Activated CD4-positive, alpha-beta T cell treated with anti-CD3 and anti-CD28 coated beads, Interleukin-2, amount 10 ng/mL, durations not matched to agents 24 days and 14 days (primary cell): Measurements from ENCODE around the gene PPP1R18. TPM values are rescaled to one million over a fixed set of nuclear protein-coding genes. Genes with fewer than 3 reads are reported as not detected.
"Not testable (repeated sequence)": the region's sequence is repeated elsewhere in the genome, so short reads cannot be mapped to it uniquely, and the experiment has no call there.

Experiments used
- DNase-seq: peaks from one replicate; pipeline ENCODE4 v3.0.0; 2022
- H3K27ac Mint-ChIP-seq: one replicate; pipeline ENCODE4 v1.8.0; 2022; ENCODE audit warnings: mild to moderate bottlenecking, mixed read lengths
- H3K27me3 Mint-ChIP-seq: one replicate; pipeline ENCODE4 v1.8.0; 2022; ENCODE audit warnings: mixed read lengths
- H3K36me3 Mint-ChIP-seq: one replicate; pipeline ENCODE4 v1.8.0; 2022; ENCODE audit warnings: low read depth, mild to moderate bottlenecking, mixed read lengths
- H3K4me1 Mint-ChIP-seq: one replicate; pipeline ENCODE4 v1.8.0; 2021; ENCODE audit warnings: mixed read lengths
- H3K4me3 Mint-ChIP-seq: one replicate; pipeline ENCODE4 v1.8.0; 2022; ENCODE audit warnings: mild to moderate bottlenecking, moderate library complexity, mixed read lengths
- H3K9me3 Mint-ChIP-seq: one replicate; pipeline ENCODE4 v1.8.0; 2021; ENCODE audit warnings: mixed read lengths
- intact Hi-C: fragments of 100-400 bp; cut with micrococcal nuclease; formaldehyde crosslinking; loops from one replicate; pipeline ENCODE4 v1.15.1; 2023
- total RNA-seq: library from RNA; stranded (reverse); gene quantifications from 2 replicates; pipeline ENCODE4 v1.2.3, GENCODE V29; 2022

The PPP1R18 gene
- total RNA-seq, 1 donor from 2014 or later: 169 TPM

DNA sequence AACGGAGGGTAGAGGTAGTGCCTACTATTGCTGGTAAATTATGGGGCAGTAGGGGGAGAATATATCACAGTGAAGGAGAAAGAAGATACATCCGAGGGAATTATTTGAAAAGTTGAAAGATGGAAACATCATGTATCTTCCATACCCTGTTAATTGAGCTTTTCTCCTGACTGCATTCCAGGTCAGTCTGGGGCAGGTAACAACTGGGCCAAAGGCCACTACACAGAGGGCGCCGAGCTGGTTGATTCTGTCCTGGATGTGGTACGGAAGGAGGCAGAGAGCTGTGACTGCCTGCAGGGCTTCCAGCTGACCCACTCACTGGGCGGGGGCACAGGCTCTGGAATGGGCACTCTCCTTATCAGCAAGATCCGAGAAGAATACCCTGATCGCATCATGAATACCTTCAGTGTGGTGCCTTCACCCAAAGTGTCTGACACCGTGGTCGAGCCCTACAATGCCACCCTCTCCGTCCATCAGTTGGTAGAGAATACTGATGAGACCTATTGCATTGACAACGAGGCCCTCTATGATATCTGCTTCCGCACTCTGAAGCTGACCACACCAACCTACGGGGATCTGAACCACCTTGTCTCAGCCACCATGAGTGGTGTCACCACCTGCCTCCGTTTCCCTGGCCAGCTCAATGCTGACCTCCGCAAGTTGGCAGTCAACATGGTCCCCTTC lies 36.9 kb upstream of the PPP1R18 start:
- Mint-ChIP-seq H3K36me3 (peaks cover 71% of the 10 kb centered on the region), H3K4me3 (peak overlapping the region; percentile 95), H3K4me1 (peaks cover 44% of the 10 kb centered on the region), H3K27ac (peak overlapping the region; percentile 97)
- intact Hi-C loops: loop anchor here (10.0 kb wide), 1 partner anchor 362 kb away; no protein-coding TSS in a partner anchor
- H3K27me3 Mint-ChIP-seq, H3K9me3 Mint-ChIP-seq, DNase-seq: not testable (repeated sequence)

- Mint-ChIP-seq H3K27ac (peak overlapping the region; percentile 97), H3K4me1 (peaks cover 43% of the 10 kb centered on the region)
- intact Hi-C loops: loop anchor here (1.0 to 10.0 kb wide), 3 partner anchors 9 to 362 kb away; no protein-coding TSS in a partner anchor
Measured at GRCh38 chr6:30722280-30723112, 36.1 kb upstream of the PPP1R18 start.

DNA sequence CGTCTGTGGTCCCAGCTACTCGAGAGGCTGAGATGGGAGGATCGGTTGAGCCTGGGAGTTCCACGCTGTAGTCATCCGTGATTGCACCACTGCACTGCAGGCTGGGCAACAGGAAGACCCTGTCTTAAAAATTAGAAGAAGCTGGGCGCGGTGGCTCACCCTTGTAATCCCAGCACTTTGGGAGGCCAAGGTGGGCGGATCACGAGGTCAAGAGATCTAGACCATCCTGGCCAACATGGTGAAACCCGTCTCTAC lies 35.5 kb upstream of the PPP1R18 start:
- H3K9me3 Mint-ChIP-seq, H3K27me3 Mint-ChIP-seq: not testable (repeated sequence)
- peak overlapping the region; percentile 95 for H3K4me3 Mint-ChIP-seq
- peaks cover 61% of the 10 kb centered on the region for H3K36me3 Mint-ChIP-seq
- intact Hi-C loops: loop anchor here (1.0 to 10.0 kb wide), 3 partner anchors 9 to 363 kb away; no protein-coding TSS in a partner anchor
- peaks cover 44% of the 10 kb centered on the region for H3K4me1 Mint-ChIP-seq
- peak overlapping the region; percentile 97 for H3K27ac Mint-ChIP-seq
- DNase-seq: peak; percentile 75

More at GRCh38 chr6:30722280-30723112, 36.1 kb upstream of the PPP1R18 start:
- peak overlapping the region; percentile 95 for H3K4me3 Mint-ChIP-seq
- H3K9me3 Mint-ChIP-seq: no peaks in the 10 kb centered on the region
- peaks cover 63% of the 10 kb centered on the region for H3K36me3 Mint-ChIP-seq
- DNase-seq: peak; percentile 95
- H3K27me3 Mint-ChIP-seq: no peaks in the 10 kb centered on the region

- Mint-ChIP-seq H3K9me3 (no peaks in the 10 kb centered on the region), H3K4me3 (peak overlapping the region; percentile 95), H3K4me1 (peaks cover 45% of the 10 kb centered on the region), H3K27me3 (no peaks in the 10 kb centered on the region), H3K27ac (peak overlapping the region; percentile 97), H3K36me3 (peaks cover 60% of the 10 kb centered on the region)
- intact Hi-C loops: loop anchor here (1.0 to 10.0 kb wide), 5 partner anchors 10 to 363 kb away; partner anchors contain the start of genes MRPS18B and PPP1R10
- DNase-seq: peak; percentile 99
Measured at GRCh38 chr6:30721198-30722024, 35.0 kb upstream of the PPP1R18 start.

DNA sequence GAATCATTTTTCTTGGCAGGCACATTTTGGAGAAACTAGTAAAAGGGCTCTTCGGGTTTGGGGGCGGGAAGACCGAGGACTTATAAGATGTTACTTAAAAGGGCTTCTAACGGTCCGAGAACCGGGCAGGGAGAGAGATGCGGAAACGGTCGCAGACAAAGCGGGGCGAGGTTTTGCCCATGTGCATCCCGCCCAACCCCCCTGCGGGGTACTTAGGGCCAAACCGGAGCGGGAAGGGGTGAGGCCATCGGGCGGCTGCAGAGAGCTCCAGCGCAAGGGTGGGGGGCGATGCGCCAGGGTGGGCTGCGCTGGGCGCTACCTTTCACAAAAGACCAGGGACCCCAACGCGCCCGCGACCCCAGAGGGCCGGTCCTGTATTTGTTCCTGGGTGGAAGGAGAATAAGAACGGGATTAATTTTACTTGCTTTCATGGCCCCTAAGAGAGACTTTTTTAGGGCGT lies 34.3 kb upstream of the PPP1R18 start:
- peak; percentile 89 for DNase-seq
- Mint-ChIP-seq H3K27me3 (no peaks in the 10 kb centered on the region), H3K36me3 (peaks cover 59% of the 10 kb centered on the region), H3K4me3 (peak overlapping the region; percentile 95), H3K4me1 (peaks cover 51% of the 10 kb centered on the region), H3K9me3 (no peaks in the 10 kb centered on the region), H3K27ac (peak overlapping the region; percentile 97)
- intact Hi-C loops: loop anchor here (1.0 to 10.0 kb wide), 4 partner anchors 16 to 364 kb away; partner anchors contain the start of genes GNL1, MRPS18B and PPP1R10

DNA sequence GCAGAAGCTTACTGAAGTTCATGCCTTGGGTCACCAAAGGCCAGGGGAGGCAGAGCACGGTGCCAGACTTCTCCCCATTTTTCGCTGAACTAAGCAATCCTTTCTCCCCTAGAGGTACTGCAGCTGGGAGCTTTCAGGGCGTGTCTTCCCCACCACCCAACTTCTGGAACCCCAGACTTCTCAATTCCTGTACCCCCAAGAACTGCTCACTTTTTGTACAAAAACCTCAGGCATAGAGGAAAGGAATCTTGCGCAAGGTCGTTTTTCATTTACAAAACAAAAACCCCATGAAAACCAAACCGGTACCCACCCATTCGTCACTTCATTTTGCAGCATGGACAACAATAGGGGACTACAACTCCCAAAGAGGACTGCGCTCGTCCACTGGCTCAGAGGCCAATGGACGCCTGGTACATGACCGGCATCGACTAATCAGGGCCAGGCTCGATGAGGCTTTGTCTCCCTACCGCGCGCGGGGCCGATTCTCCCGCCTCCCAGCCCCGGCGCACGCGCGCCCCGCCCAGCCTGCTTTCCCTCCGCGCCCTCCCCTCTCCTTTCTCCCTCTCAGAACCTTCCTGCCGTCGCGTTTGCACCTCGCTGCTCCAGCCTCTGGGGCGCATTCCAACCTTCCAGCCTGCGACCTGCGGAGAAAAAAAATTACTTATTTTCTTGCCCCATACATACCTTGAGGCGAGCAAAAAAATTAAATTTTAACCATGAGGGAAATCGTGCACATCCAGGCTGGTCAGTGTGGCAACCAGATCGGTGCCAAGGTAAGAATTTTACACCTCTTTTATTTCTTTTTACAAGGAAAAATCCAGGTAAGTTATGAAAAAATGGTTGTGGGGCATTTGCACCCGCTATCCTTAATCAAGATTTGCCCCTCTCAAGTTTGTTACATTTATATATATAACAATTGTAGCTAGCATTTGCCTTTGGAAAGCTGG lies 33.6 kb upstream of the PPP1R18 start, which contains the start of gene TUBB:
Gene TUBB (plus strand): TSS at position 562 of the 947 bp plus-strand sequence. CDS start 155 bp downstream, at position 717.
- peak within 1 kb of the TSS; percentile 95 for H3K4me3 Mint-ChIP-seq
- DNase-seq: peak; percentile 98
- intact Hi-C loops: loop anchor here (1.0 to 10.0 kb wide), 3 partner anchors 17 to 365 kb away; partner anchors contain the start of gene GNL1
- no peaks in the 10 kb centered on the region for H3K9me3 Mint-ChIP-seq
- peaks cover 50% of the 10 kb centered on the region for H3K4me1 Mint-ChIP-seq
- H3K36me3 Mint-ChIP-seq: peaks cover 57% of the 10 kb centered on the region
- H3K27ac Mint-ChIP-seq: peak within 1 kb of the TSS; percentile 97
- no peaks in the 10 kb centered on the region for H3K27me3 Mint-ChIP-seq

GRCh38 chr6:30719356-30719755 lies 32.9 kb upstream of the PPP1R18 start:
- H3K27ac Mint-ChIP-seq: peak overlapping the region; percentile 97
- no peaks in the 10 kb centered on the region for H3K9me3 Mint-ChIP-seq
- DNase-seq: no peak
- peak overlapping the region; percentile 95 for H3K4me3 Mint-ChIP-seq
- H3K36me3 Mint-ChIP-seq: peaks cover 57% of the 10 kb centered on the region
- H3K4me1 Mint-ChIP-seq: peaks cover 47% of the 10 kb centered on the region
- intact Hi-C loops: no loop called here
- H3K27me3 Mint-ChIP-seq: no peaks in the 10 kb centered on the region

GRCh38 chr6:30717845-30718720 lies 31.6 kb upstream of the PPP1R18 start:
- peak; percentile 61 for DNase-seq
- intact Hi-C loops: loop anchor here (1.0 to 2.0 kb wide), 7 partner anchors 24 to 161 kb away; partner anchors contain the start of genes ABCF1, C6orf136, FLOT1 and MRPS18B
- Mint-ChIP-seq H3K4me3 (peak overlapping the region; percentile 95), H3K36me3 (peaks cover 55% of the 10 kb centered on the region), H3K4me1 (peaks cover 42% of the 10 kb centered on the region), H3K27ac (peak overlapping the region; percentile 99)
- not testable (repeated sequence) for H3K27me3 Mint-ChIP-seq, H3K9me3 Mint-ChIP-seq

DNA sequence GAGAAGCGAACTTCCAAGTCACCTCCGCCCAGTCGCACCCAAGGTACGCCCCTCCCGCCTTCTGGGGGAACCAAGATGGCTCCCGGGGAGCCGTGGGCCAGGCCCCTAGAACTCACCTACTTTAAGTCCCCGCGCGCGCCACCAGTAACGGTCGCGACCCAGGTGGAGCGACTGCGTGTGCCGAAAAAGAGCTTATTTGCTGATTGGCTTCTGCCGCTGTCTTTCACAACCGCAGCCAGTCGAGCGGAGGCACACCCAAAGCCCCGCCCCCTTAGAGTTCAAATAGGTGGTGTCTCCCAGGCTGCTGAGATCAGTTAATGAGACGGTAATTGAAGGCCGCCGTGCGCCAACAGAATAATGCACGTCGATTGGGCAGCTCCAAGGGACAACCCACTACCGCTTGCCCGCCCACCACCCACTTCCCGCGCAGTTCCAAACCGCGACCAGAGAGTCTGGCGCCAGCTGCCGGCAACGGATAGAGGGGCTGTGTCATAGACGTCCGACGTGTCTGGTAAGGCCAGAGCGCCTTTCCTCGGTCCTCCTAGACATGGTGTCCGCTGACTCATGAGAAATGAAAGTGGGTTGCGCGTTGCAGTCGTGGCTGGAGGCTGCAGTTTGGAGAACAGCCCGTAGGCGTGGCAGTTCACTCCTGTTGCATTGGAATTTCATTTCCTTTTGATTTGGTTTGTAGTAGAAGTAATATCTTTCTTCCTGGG lies 30.8 kb upstream of the PPP1R18 start, which contains the start of gene MDC1:
Gene MDC1 (minus strand): TSS at position 153 of the 716 bp plus-strand sequence. CDS start 2,106 bp downstream, outside the sequence.
- peak within 1 kb of the TSS; percentile 95 for H3K4me3 Mint-ChIP-seq
- H3K27me3 Mint-ChIP-seq: no peaks in the 10 kb centered on the region
- intact Hi-C loops: loop anchor here (1.0 to 2.0 kb wide), 7 partner anchors 25 to 160 kb away; partner anchors contain the start of genes ABCF1, C6orf136, FLOT1 and MRPS18B
- peaks cover 44% of the 10 kb centered on the region for H3K4me1 Mint-ChIP-seq
- H3K9me3 Mint-ChIP-seq: no peaks in the 10 kb centered on the region
- DNase-seq: peak; percentile 99
- peak within 1 kb of the TSS; percentile 99 for H3K27ac Mint-ChIP-seq
- peaks cover 55% of the 10 kb centered on the region for H3K36me3 Mint-ChIP-seq

- DNase-seq: no peak
- Mint-ChIP-seq H3K4me1 (peaks cover 49% of the 10 kb centered on the region), H3K27me3 (no peaks in the 10 kb centered on the region), H3K36me3 (peaks cover 54% of the 10 kb centered on the region), H3K4me3 (peak overlapping the region; percentile 95), H3K27ac (peak overlapping the region; percentile 99), H3K9me3 (no peaks in the 10 kb centered on the region)
- intact Hi-C loops: loop anchor here (1.0 to 2.0 kb wide), 7 partner anchors 25 to 160 kb away; partner anchors contain the start of genes ABCF1, C6orf136, FLOT1 and MRPS18B
Measured at GRCh38 chr6:30716879-30717128, 30.4 kb upstream of the PPP1R18 start.

GRCh38 chr6:30714263-30714662 lies 27.8 kb upstream of the PPP1R18 start:
- Mint-ChIP-seq H3K36me3 (peaks cover 59% of the 10 kb centered on the region), H3K4me1 (peaks cover 57% of the 10 kb centered on the region), H3K27ac (no peak overlapping the region), H3K27me3 (no peaks in the 10 kb centered on the region), H3K9me3 (no peaks in the 10 kb centered on the region), H3K4me3 (no peak overlapping the region)
- intact Hi-C loops: no loop called here
- DNase-seq: no peak
